Activated T-helper 17 cell treated with anti-CD3 and anti-CD28 coated beads, Interleukin-2, amount 50 U/mL, for 72 hours (primary cell): ENCODE data around the gene HADHB. TPM values are rescaled to one million over a fixed set of nuclear protein-coding genes. Genes with fewer than 3 reads are reported as not detected.
A peak's percentile ranks its signal among the peaks of the same experiment; 100 is the strongest.
"Not testable (repeated sequence)": the region's sequence is repeated elsewhere in the genome, so short reads cannot be mapped to it uniquely, and the experiment has no call there.

Experiments used
- ATAC-seq: fragments of 150-1000 bp; cut with Tn5 transposase; replicated peaks from 2 replicates; pipeline ENCODE4 v1.10.0; 2021; ENCODE audit warnings: mild to moderate bottlenecking, moderate library complexity
- H3K27ac Mint-ChIP-seq: one replicate; pipeline ENCODE4 v1.8.0; 2022; ENCODE audit warnings: mixed read lengths
- H3K27me3 Mint-ChIP-seq: one replicate; pipeline ENCODE4 v1.8.0; 2022; ENCODE audit warnings: mixed read lengths
- H3K36me3 Mint-ChIP-seq: one replicate; pipeline ENCODE4 v1.8.0; 2022; ENCODE audit warnings: low read depth, mild to moderate bottlenecking, mixed read lengths
- H3K4me1 Mint-ChIP-seq: one replicate; pipeline ENCODE4 v1.8.0; 2022; ENCODE audit warnings: mixed read lengths
- H3K4me3 Mint-ChIP-seq: one replicate; pipeline ENCODE4 v1.8.0; 2022; ENCODE audit warnings: mild to moderate bottlenecking, mixed read lengths
- H3K9me3 Mint-ChIP-seq: one replicate; pipeline ENCODE4 v1.8.0; 2022; ENCODE audit warnings: mixed read lengths
- total RNA-seq, 2 donors: library from RNA; stranded (reverse); gene quantifications; one replicate each; pipeline ENCODE4 v1.2.3, GENCODE V29; 2022

HADHB gene
- total RNA-seq, 2 donors from 2014 or later = 86.2 to 87.0 TPM

DNA sequence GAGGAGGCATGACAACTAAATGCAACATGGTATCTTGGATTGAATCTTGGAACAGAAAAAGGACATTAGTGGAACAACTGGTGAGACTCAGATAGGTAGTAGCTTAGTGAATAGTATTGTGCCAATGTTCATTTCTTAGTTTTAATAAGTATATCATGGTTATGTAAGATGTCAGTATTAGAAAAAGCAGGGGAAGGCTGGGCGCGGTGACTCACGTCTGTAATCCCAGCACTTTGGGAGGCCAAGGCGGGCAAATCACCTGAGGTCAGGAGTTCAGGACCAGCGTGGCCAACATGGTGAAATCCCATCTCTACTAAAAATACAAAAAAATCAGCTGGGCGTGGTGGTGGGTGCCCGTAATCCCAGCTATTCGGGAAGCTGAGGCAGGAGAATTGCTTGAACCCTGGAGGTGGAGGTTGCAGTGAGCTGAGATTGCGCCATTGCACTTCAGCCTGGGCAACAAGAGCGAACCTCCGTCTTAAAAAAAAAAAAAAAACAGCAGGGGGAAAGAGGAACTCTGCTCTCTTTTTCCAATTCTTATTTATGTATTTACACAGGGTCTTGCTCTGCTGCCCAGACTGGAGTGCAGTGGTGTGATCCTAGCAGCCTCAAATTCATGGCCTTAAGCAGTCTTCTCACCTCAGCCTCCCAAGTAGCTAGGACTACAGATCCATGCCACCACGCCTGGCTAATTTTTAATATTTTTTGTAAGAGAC lies 24.1 kb downstream of the HADHB start:
- ATAC-seq, H3K4me3 Mint-ChIP-seq, H3K27me3 Mint-ChIP-seq, H3K9me3 Mint-ChIP-seq, H3K27ac Mint-ChIP-seq: not testable (repeated sequence)
- Mint-ChIP-seq H3K36me3 (peaks cover 65% of the 10 kb centered on the region), H3K4me1 (peaks cover 11% of the 10 kb centered on the region)

- peak overlapping the region; percentile 49 for H3K27ac Mint-ChIP-seq
Measured at GRCh38 chr2:26269571-26270158, 24.9 kb downstream of the HADHB start.

DNA sequence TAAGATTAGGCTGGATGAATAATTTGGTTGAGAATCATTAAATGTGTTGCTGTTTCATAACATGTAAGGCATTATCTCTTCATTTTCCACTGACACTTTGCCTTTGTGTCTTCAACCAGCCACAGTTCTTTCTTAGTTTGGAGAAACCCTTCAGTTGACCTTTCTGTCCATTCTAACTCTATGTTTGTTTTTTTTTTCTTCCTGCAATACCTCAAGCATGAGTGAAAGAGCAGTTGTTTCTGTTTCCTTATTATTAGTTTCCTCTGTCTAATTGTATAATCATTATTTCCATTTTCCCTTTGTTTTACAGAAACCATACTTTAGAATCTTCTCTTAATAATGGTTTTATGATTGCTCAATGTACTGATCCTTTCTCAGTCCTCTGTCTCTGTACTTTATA lies 25.6 kb downstream of the HADHB start:
- ATAC-seq = no peak
- Mint-ChIP-seq H3K27ac (no peak overlapping the region), H3K36me3 (peaks cover 64% of the 10 kb centered on the region), H3K4me1 (peaks cover 11% of the 10 kb centered on the region), H3K9me3 (no peaks in the 10 kb centered on the region), H3K27me3 (no peaks in the 10 kb centered on the region), H3K4me3 (no peak overlapping the region)

More at GRCh38 chr2:26269571-26270158, 24.9 kb downstream of the HADHB start:
- peaks cover 64% of the 10 kb centered on the region for H3K36me3 Mint-ChIP-seq
- ATAC-seq = no peak
- H3K4me3 Mint-ChIP-seq = no peak overlapping the region
- H3K9me3 Mint-ChIP-seq = no peaks in the 10 kb centered on the region
- H3K4me1 Mint-ChIP-seq = peaks cover 11% of the 10 kb centered on the region
- no peaks in the 10 kb centered on the region for H3K27me3 Mint-ChIP-seq

GRCh38 chr2:26273501-26273900 lies 28.8 kb downstream of the HADHB start:
- no peak overlapping the region for H3K4me3 Mint-ChIP-seq
- H3K4me1 Mint-ChIP-seq = peaks cover 11% of the 10 kb centered on the region
- peaks cover 75% of the 10 kb centered on the region for H3K36me3 Mint-ChIP-seq
- H3K9me3 Mint-ChIP-seq = no peaks in the 10 kb centered on the region
- ATAC-seq = no peak
- H3K27ac Mint-ChIP-seq = no peak overlapping the region
- H3K27me3 Mint-ChIP-seq = no peaks in the 10 kb centered on the region

DNA sequence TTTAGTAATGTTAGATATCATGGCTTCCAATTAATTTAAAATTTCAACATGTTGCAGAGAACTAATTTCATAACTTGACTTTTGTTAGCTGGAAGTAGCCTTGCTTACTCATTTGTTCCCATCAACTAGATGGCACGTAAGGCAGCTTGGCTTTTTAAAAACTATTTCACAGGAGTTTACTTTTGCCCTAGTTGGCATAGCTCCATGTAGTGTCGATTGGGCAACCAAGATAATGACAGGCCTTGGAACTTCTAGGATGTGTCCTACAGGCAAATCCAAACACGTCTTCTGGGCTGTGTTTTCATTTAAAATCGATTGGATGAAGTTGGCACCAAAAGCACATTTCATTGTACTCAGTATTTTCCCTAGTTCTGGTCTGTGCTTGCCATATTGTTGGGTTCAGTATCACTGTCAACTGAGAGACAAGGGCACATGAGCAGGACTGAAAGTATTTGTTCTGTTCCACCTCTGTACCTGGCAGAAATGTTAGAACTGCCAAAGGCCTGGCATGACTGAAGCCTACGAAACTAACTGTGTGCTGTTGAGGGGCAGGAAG lies 29.4 kb downstream of the HADHB start:
- Mint-ChIP-seq H3K9me3 (no peaks in the 10 kb centered on the region), H3K27me3 (no peaks in the 10 kb centered on the region), H3K36me3 (peaks cover 79% of the 10 kb centered on the region), H3K4me3 (no peak overlapping the region), H3K27ac (no peak overlapping the region), H3K4me1 (peaks cover 11% of the 10 kb centered on the region)
- no peak for ATAC-seq

- no peak overlapping the region for H3K4me3 Mint-ChIP-seq
- H3K27me3 Mint-ChIP-seq = no peaks in the 10 kb centered on the region
- H3K36me3 Mint-ChIP-seq = peaks cover 94% of the 10 kb centered on the region
- no peak overlapping the region for H3K27ac Mint-ChIP-seq
- H3K4me1 Mint-ChIP-seq = no peaks in the 10 kb centered on the region
- ATAC-seq = no peak
- H3K9me3 Mint-ChIP-seq = no peaks in the 10 kb centered on the region
Measured at GRCh38 chr2:26276484-26277227, 31.9 kb downstream of the HADHB start.

- no peak overlapping the region for H3K27ac Mint-ChIP-seq
- ATAC-seq = no peak
- no peaks in the 10 kb centered on the region for H3K27me3 Mint-ChIP-seq
- no peaks in the 10 kb centered on the region for H3K9me3 Mint-ChIP-seq
- H3K36me3 Mint-ChIP-seq = peaks cover 98% of the 10 kb centered on the region
- H3K4me1 Mint-ChIP-seq = no peaks in the 10 kb centered on the region
- H3K4me3 Mint-ChIP-seq = no peak overlapping the region
Measured at GRCh38 chr2:26279886-26280285, 35.1 kb downstream of the HADHB start.

DNA sequence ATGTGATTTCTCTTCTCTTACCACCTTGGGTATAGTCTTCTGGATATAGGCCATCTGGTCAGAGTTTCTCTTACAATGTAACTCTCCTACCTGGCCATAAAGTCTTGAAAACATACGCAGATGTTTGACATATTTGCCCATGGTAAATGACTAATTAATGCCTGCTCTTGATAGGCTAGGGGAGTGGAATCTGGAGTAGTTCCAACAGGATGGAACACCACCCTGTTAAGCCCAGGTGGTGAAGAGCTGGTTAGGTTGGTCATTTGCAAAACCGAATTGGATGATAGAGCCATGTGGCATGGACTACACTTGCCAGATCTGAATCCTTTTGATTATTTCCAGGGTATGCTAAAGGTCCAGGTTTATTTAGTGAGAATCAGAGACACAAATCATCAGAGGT lies 36.5 kb downstream of the HADHB start:
- ATAC-seq = no peak
- Mint-ChIP-seq H3K36me3 (peaks cover 94% of the 10 kb centered on the region), H3K27ac (no peak overlapping the region), H3K4me1 (no peaks in the 10 kb centered on the region), H3K9me3 (no peaks in the 10 kb centered on the region), H3K27me3 (no peaks in the 10 kb centered on the region), H3K4me3 (no peak overlapping the region)

DNA sequence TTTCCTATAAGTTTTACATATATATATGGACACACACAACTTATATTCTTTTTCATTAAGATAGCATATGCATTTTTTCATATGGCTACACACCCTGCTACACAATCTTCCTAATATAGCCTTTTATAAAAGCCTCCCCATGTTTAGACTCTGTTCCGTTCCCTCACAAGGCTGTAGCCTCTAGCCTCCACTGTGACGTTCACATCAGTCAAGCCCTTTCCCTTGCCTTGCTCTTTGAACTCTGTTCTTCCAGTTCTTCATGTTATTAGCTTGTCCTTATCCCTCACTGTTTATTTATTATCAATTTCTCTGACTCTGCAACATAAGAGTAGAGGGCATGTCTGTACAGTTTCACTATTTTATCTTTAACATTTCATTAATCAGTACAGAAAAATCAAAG lies 38.9 kb downstream of the HADHB start:
- H3K36me3 Mint-ChIP-seq = peaks cover 96% of the 10 kb centered on the region
- H3K27ac Mint-ChIP-seq = peak overlapping the region; percentile 10
- H3K27me3 Mint-ChIP-seq = no peaks in the 10 kb centered on the region
- H3K4me3 Mint-ChIP-seq = no peak overlapping the region
- H3K9me3 Mint-ChIP-seq = no peaks in the 10 kb centered on the region
- H3K4me1 Mint-ChIP-seq = no peaks in the 10 kb centered on the region
- no peak for ATAC-seq

- Mint-ChIP-seq H3K9me3 (no peaks in the 10 kb centered on the region), H3K36me3 (peaks cover 91% of the 10 kb centered on the region), H3K27ac (no peak overlapping the region), H3K4me3 (no peak overlapping the region), H3K4me1 (no peaks in the 10 kb centered on the region), H3K27me3 (no peaks in the 10 kb centered on the region)
- no peak for ATAC-seq
Measured at GRCh38 chr2:26284132-26284531, 39.4 kb downstream of the HADHB start.

DNA sequence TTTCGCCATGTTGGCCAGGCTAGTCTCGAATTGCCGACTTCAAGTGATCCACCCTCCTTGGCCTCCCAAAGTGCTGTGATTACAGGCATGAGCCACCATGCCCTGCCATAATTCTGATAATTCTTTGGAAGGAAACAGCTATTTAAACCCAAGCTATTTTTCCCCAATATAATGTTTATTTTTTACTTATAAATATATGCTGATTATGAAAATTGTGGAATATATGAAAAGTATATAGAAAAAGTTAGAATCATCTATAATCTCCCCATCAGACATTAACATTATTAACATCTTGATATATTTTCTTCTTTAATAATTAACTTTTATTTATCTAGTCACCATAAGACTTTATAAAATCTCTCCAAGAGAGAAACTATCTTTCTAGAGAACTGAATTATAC lies 41.2 kb downstream of the HADHB start:
- peaks cover 85% of the 10 kb centered on the region for H3K36me3 Mint-ChIP-seq
- ATAC-seq = no peak
- no peak overlapping the region for H3K27ac Mint-ChIP-seq
- H3K4me1 Mint-ChIP-seq = no peaks in the 10 kb centered on the region
- H3K27me3 Mint-ChIP-seq = no peaks in the 10 kb centered on the region
- H3K9me3 Mint-ChIP-seq = no peaks in the 10 kb centered on the region
- no peak overlapping the region for H3K4me3 Mint-ChIP-seq

GRCh38 chr2:26290001-26290400 lies 45.3 kb downstream of the HADHB start:
- H3K36me3 Mint-ChIP-seq = peaks cover 45% of the 10 kb centered on the region
- no peaks in the 10 kb centered on the region for H3K4me1 Mint-ChIP-seq
- no peak overlapping the region for H3K4me3 Mint-ChIP-seq
- H3K27ac Mint-ChIP-seq = no peak overlapping the region
- H3K9me3 Mint-ChIP-seq = no peaks in the 10 kb centered on the region
- ATAC-seq = no peak
- no peaks in the 10 kb centered on the region for H3K27me3 Mint-ChIP-seq

- H3K27ac Mint-ChIP-seq = no peak overlapping the region
Measured at GRCh38 chr2:26292646-26293045, 47.9 kb downstream of the HADHB start.

DNA sequence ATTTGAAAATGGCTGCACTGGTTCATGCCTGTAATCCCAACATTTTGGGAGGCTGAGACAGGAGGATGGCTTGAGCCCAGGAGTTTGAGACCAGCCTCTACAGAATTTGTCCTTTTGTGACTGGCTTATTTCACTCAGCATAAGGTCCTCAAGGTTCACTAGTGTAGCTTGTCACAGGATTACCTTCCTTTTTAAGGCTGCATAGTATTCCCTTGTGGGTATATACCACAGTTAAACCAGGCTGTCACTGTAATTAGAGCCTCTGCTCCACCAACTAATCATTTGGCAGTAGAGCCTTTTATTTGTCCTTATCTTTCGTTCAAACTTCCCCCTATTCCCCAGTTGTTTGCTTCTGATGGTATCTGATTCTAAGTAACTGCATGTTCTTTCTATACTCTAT lies 50.8 kb downstream of the HADHB start:
- Mint-ChIP-seq H3K4me1 (no peaks in the 10 kb centered on the region), H3K27ac (no peak overlapping the region), H3K4me3 (no peak overlapping the region), H3K27me3 (no peaks in the 10 kb centered on the region), H3K36me3 (no peaks in the 10 kb centered on the region), H3K9me3 (no peaks in the 10 kb centered on the region)
- ATAC-seq = no peak

More at GRCh38 chr2:26292646-26293045, 47.9 kb downstream of the HADHB start:
- ATAC-seq = no peak
- H3K27me3 Mint-ChIP-seq = no peaks in the 10 kb centered on the region
- no peak overlapping the region for H3K4me3 Mint-ChIP-seq
- H3K9me3 Mint-ChIP-seq = no peaks in the 10 kb centered on the region
- H3K36me3 Mint-ChIP-seq = peaks cover 22% of the 10 kb centered on the region
- no peaks in the 10 kb centered on the region for H3K4me1 Mint-ChIP-seq

GRCh38 chr2:26297061-26297460 lies 52.3 kb downstream of the HADHB start:
- no peaks in the 10 kb centered on the region for H3K9me3 Mint-ChIP-seq
- no peaks in the 10 kb centered on the region for H3K27me3 Mint-ChIP-seq
- H3K4me1 Mint-ChIP-seq = no peaks in the 10 kb centered on the region
- H3K36me3 Mint-ChIP-seq = no peaks in the 10 kb centered on the region
- ATAC-seq = no peak
- no peak overlapping the region for H3K27ac Mint-ChIP-seq
- H3K4me3 Mint-ChIP-seq = no peak overlapping the region
